Caki2 (cell line): Measurements from ENCODE around the gene AGBL3. TPM values are rescaled to one million over a fixed set of nuclear protein-coding genes. Genes with fewer than 3 reads are reported as not detected.
"Not testable (repeated sequence)": the region's sequence is repeated elsewhere in the genome, so short reads cannot be mapped to it uniquely, and the experiment has no call there.

Experiments used
- DNase-seq: peaks from one replicate; pipeline ENCODE4 v3.0.0-alpha.2; 2015; ENCODE audit warnings: low read depth
- in situ Hi-C: cut with HindIII; loops from 2 replicates; pipeline ENCODE4 v1.10.0; 2016; ENCODE audit warnings: low sequenced_read_pairs, low pct_unique_long_range_greater_than_20kb, mixed read lengths
- total RNA-seq: library from RNA; depleted of rRNA; stranded (reverse); fragments of >200 nt; shearing (Covaris generic); gene quantifications from 2 replicates; pipeline ENCODE4 v1.2.3, GENCODE V29; 2014; ENCODE audit warnings: low replicate concordance; rRNA removed

Gene AGBL3
- total RNA-seq, 1 experiment from 2014 or later, result 0.81 TPM

GRCh38 chr7:135170998-135171481 lies 184.7 kb downstream of the AGBL3 start:
- in situ Hi-C loops, DNase-seq: not testable (repeated sequence)

GRCh38 chr7:135171581-135172291 lies 185.4 kb downstream of the AGBL3 start:
- in situ Hi-C loops, result not testable (repeated sequence)
- peak; percentile 88 for DNase-seq

- in situ Hi-C loops, DNase-seq: not testable (repeated sequence)
Measured at GRCh38 chr7:135173916-135174315, 187.6 kb downstream of the AGBL3 start.

GRCh38 chr7:135174941-135175340 lies 188.6 kb downstream of the AGBL3 start:
- no peak for DNase-seq
- in situ Hi-C loops, result no loop called here

- in situ Hi-C loops, result no loop called here
- DNase-seq, result no peak
Measured at GRCh38 chr7:135175931-135176330, 189.6 kb downstream of the AGBL3 start.

- in situ Hi-C loops, result no loop called here
- no peak for DNase-seq
Measured at GRCh38 chr7:135177028-135177696, 190.9 kb downstream of the AGBL3 start.

- in situ Hi-C loops, result no loop called here
- no peak for DNase-seq
Measured at GRCh38 chr7:135178364-135178763, 192.1 kb downstream of the AGBL3 start.

GRCh38 chr7:135179321-135179925 lies 193.1 kb downstream of the AGBL3 start:
- in situ Hi-C loops, result no loop called here
- no peak for DNase-seq

GRCh38 chr7:135180122-135180521 lies 193.8 kb downstream of the AGBL3 start:
- in situ Hi-C loops, result no loop called here
- DNase-seq, result no peak

- in situ Hi-C loops, result no loop called here
- DNase-seq, result no peak
Measured at GRCh38 chr7:135181261-135181928, 195.1 kb downstream of the AGBL3 start.

GRCh38 chr7:135181929-135182678 lies 195.8 kb downstream of the AGBL3 start:
- DNase-seq, result no peak
- in situ Hi-C loops, result no loop called here

GRCh38 chr7:135183478-135183877 lies 197.2 kb downstream of the AGBL3 start:
- in situ Hi-C loops, result no loop called here
- no peak for DNase-seq

- in situ Hi-C loops, result no loop called here
- no peak for DNase-seq
Measured at GRCh38 chr7:135184254-135184841, 198.0 kb downstream of the AGBL3 start.

Other genes with a start within 250 kb of the AGBL3 start
- gene CALD1, start 206.9 kb upstream of the AGBL3 start, total RNA-seq, result 10.2 and 11.1 TPM in 2 replicates
- 0.81 and 0.98 TPM in 2 replicates for gene TMEM140, start 161.6 kb downstream of the AGBL3 start, total RNA-seq
- 78.9 and 131 TPM in 2 replicates for gene CYREN, start 184.2 kb downstream of the AGBL3 start, total RNA-seq
- 13.1 and 19.4 TPM in 2 replicates for gene WDR91, start 225.0 kb downstream of the AGBL3 start, total RNA-seq
- gene STRA8, start 247.3 kb downstream of the AGBL3 start, total RNA-seq, result not detected in 2 replicates